NOMO-1 treated with dmso at 0.1 percent for 144 hours (cell line): ENCODE results near the gene SUN1.
A peak's percentile ranks its signal among the peaks of the same experiment; 100 is the strongest.

ENCODE experiments used
- DNase-seq: peaks from one replicate; lab custom pipeline; 2025; ENCODE audit not compliant: unreplicated experiment; lab: John Stamatoyannopoulos, UW

The SUN1 gene

GRCh38 chr7:875476-876076 lies 43.3 kb downstream of the SUN1 start:
- DNase-seq, result no peak

GRCh38 chr7:876077-876971 lies 44.0 kb downstream of the SUN1 start, which contains the start of gene GET4:
Gene GET4 (plus strand): TSS chr7:876554. CDS start chr7:876646, 92 bp downstream.
- DNase-seq, result peak; percentile 86

GRCh38 chr7:876972-877311 lies 44.7 kb downstream of the SUN1 start:
- peak; percentile 37 for DNase-seq

GRCh38 chr7:877312-878232 lies 45.3 kb downstream of the SUN1 start:
- no peak for DNase-seq

- no peak for DNase-seq
Observed at GRCh38 chr7:879093-879492, 46.8 kb downstream of the SUN1 start.

GRCh38 chr7:879706-880105 lies 47.4 kb downstream of the SUN1 start:
- no peak for DNase-seq

GRCh38 chr7:880450-880849 lies 48.2 kb downstream of the SUN1 start:
- DNase-seq, result no peak

- DNase-seq, result no peak
Observed at GRCh38 chr7:881441-882234, 49.4 kb downstream of the SUN1 start.

GRCh38 chr7:882336-883035 lies 50.2 kb downstream of the SUN1 start:
- DNase-seq, result no peak

GRCh38 chr7:883055-884021 lies 51.1 kb downstream of the SUN1 start:
- no peak for DNase-seq

GRCh38 chr7:884191-885003 lies 52.1 kb downstream of the SUN1 start:
- DNase-seq, result no peak

GRCh38 chr7:885261-885892 lies 53.1 kb downstream of the SUN1 start:
- DNase-seq, result no peak

GRCh38 chr7:885893-886625 lies 53.8 kb downstream of the SUN1 start:
- no peak for DNase-seq

- no peak for DNase-seq
Observed at GRCh38 chr7:886626-887487, 54.6 kb downstream of the SUN1 start.

GRCh38 chr7:887488-887820 lies 55.2 kb downstream of the SUN1 start:
- DNase-seq, result no peak
